Skeletal muscle satellite cell (primary cell): ENCODE data around the gene OR2A42.
"Not testable (repeated sequence)": the region's sequence is repeated elsewhere in the genome, so short reads cannot be mapped to it uniquely, and the experiment has no call there.

ENCODE experiments used
- H3K27me3 ChIP-seq: 2 replicates; pipeline ENCODE4 v1.7.0; 2013; ENCODE audit warnings: low read length; ENCODE audit not compliant: control insufficient read depth, insufficient read depth
- H3K36me3 ChIP-seq: 2 replicates; pipeline ENCODE4 v1.7.0; 2013; ENCODE audit warnings: mild to moderate bottlenecking, control low read depth, low read length; ENCODE audit not compliant: insufficient read depth
- H3K4me1 ChIP-seq: 2 replicates; pipeline ENCODE4 v1.7.0; 2013; ENCODE audit warnings: low read length; ENCODE audit not compliant: control insufficient read depth, insufficient read depth
- H3K4me2 ChIP-seq: 2 replicates; pipeline ENCODE4 v1.7.0; 2013; ENCODE audit warnings: mild to moderate bottlenecking, low read length
- H3K4me3 ChIP-seq: 2 replicates; pipeline ENCODE4 v1.7.0; 2013; ENCODE audit warnings: low read length
- H3K9ac ChIP-seq: 2 replicates; pipeline ENCODE4 v1.7.0; 2013; ENCODE audit warnings: mild to moderate bottlenecking, low read depth, low read length, moderate library complexity
- H3K9me3 ChIP-seq: replicated peaks from 2 replicates; pipeline ENCODE4 v1.7.0; 2013; ENCODE audit warnings: mild to moderate bottlenecking, control low read depth, low read length

The OR2A42 gene

GRCh38 chr7:144219149-144219548, 20.3 kb downstream of the OR2A42 start:
- H3K9me3 ChIP-seq, H3K4me3 ChIP-seq, H3K36me3 ChIP-seq, H3K27me3 ChIP-seq, H3K9ac ChIP-seq, H3K4me2 ChIP-seq, H3K4me1 ChIP-seq: not testable (repeated sequence)

- not testable (repeated sequence) for H3K36me3 ChIP-seq, H3K27me3 ChIP-seq, H3K4me1 ChIP-seq, H3K9me3 ChIP-seq, H3K9ac ChIP-seq, H3K4me3 ChIP-seq, H3K4me2 ChIP-seq
These were observed 20.8 kb downstream of the OR2A42 start for GRCh38 chr7:144218581-144218980.

GRCh38 chr7:144217200-144217599, 22.2 kb downstream of the OR2A42 start:
- H3K9ac ChIP-seq, H3K27me3 ChIP-seq, H3K4me1 ChIP-seq, H3K9me3 ChIP-seq, H3K4me2 ChIP-seq, H3K4me3 ChIP-seq, H3K36me3 ChIP-seq: not testable (repeated sequence)

- H3K4me2 ChIP-seq, H3K9me3 ChIP-seq, H3K36me3 ChIP-seq, H3K9ac ChIP-seq, H3K4me3 ChIP-seq, H3K27me3 ChIP-seq, H3K4me1 ChIP-seq: not testable (repeated sequence)
These were observed 34.1 kb downstream of the OR2A42 start for GRCh38 chr7:144205306-144205705.

GRCh38 chr7:144203086-144203485, 36.3 kb downstream of the OR2A42 start:
- H3K4me2 ChIP-seq, H3K9me3 ChIP-seq, H3K4me3 ChIP-seq, H3K27me3 ChIP-seq, H3K36me3 ChIP-seq, H3K9ac ChIP-seq, H3K4me1 ChIP-seq: not testable (repeated sequence)

- not testable (repeated sequence) for H3K9me3 ChIP-seq, H3K36me3 ChIP-seq, H3K9ac ChIP-seq, H3K4me2 ChIP-seq, H3K27me3 ChIP-seq, H3K4me3 ChIP-seq, H3K4me1 ChIP-seq
These were observed 37.4 kb downstream of the OR2A42 start for GRCh38 chr7:144201978-144202377.

GRCh38 chr7:144198934-144199333, 40.5 kb downstream of the OR2A42 start:
- not testable (repeated sequence) for H3K9me3 ChIP-seq, H3K9ac ChIP-seq, H3K4me2 ChIP-seq, H3K4me1 ChIP-seq, H3K27me3 ChIP-seq, H3K4me3 ChIP-seq, H3K36me3 ChIP-seq

- H3K4me3 ChIP-seq, H3K36me3 ChIP-seq, H3K4me2 ChIP-seq, H3K27me3 ChIP-seq, H3K4me1 ChIP-seq, H3K9ac ChIP-seq, H3K9me3 ChIP-seq: not testable (repeated sequence)
These were observed 44.1 kb downstream of the OR2A42 start, which contains the start of gene ARHGEF35 for GRCh38 chr7:144195212-144195872. Gene ARHGEF35 (minus strand): TSS chr7:144195833. CDS start chr7:144188383, 7,450 bp downstream.

GRCh38 chr7:144194453-144194852, 45.0 kb downstream of the OR2A42 start:
- H3K4me1 ChIP-seq, H3K4me3 ChIP-seq, H3K36me3 ChIP-seq, H3K4me2 ChIP-seq, H3K9me3 ChIP-seq, H3K27me3 ChIP-seq, H3K9ac ChIP-seq: not testable (repeated sequence)

GRCh38 chr7:144193782-144194181, 45.6 kb downstream of the OR2A42 start:
- not testable (repeated sequence) for H3K9me3 ChIP-seq, H3K9ac ChIP-seq, H3K27me3 ChIP-seq, H3K4me2 ChIP-seq, H3K36me3 ChIP-seq, H3K4me1 ChIP-seq, H3K4me3 ChIP-seq

GRCh38 chr7:144188578-144189171, 50.7 kb downstream of the OR2A42 start:
- not testable (repeated sequence) for H3K36me3 ChIP-seq, H3K4me2 ChIP-seq, H3K9me3 ChIP-seq, H3K9ac ChIP-seq, H3K27me3 ChIP-seq, H3K4me1 ChIP-seq, H3K4me3 ChIP-seq

- not testable (repeated sequence) for H3K9me3 ChIP-seq, H3K4me3 ChIP-seq, H3K4me2 ChIP-seq, H3K36me3 ChIP-seq, H3K4me1 ChIP-seq, H3K9ac ChIP-seq, H3K27me3 ChIP-seq
These were observed 51.6 kb downstream of the OR2A42 start for GRCh38 chr7:144187848-144188247.
